ENCODE results near the gene MYO7B. TPM values are rescaled to one million over a fixed set of nuclear protein-coding genes. Genes with fewer than 3 reads are reported as not detected.
A peak's percentile ranks its signal among the peaks of the same experiment; 100 is the strongest.

Gene MYO7B
- total RNA-seq, 4 donors from 2014 or later, result 0.30 to 0.78 TPM; not detected in 2

DNA sequence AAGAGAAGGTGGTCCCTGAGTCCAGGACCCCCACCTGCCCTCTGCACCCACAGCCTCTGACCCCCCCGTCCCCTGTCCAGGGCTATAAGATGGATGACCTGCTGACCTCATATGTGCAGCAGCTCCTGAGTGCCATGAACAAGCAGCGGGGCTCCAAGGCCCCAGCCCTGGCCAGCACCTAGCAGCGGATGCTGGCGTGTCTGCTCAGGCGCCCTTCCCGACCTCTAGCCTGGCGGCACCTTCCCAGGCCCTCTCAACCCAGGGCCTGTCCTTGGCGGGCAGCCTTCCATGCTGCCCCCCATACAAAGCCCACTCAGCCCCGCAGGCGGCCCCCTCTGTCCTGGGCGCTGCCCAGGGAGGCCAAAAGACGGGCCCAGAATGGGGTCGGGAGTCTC, 101.8 kb downstream of the MYO7B start:
- WGBS, 2 donors, result 14 to 42% methylated on average over 6 to 8 of the region's 13 CpGs
- H3K4me3 ChIP-seq, result no peak overlapping the region
- no peaks in the 10 kb centered on the region for H3K9me3 ChIP-seq
- DNase-seq (ENCODE audit: low spot score in 2 of 2), result no peak
- peak overlapping the region; percentile 61 to 92 (median 80) for H3K27ac ChIP-seq
- peaks cover 0 to 23% (median 0%) of the 10 kb centered on the region in 3 donors for H3K36me3 ChIP-seq
- TF ChIP-seq, protein P1, sequence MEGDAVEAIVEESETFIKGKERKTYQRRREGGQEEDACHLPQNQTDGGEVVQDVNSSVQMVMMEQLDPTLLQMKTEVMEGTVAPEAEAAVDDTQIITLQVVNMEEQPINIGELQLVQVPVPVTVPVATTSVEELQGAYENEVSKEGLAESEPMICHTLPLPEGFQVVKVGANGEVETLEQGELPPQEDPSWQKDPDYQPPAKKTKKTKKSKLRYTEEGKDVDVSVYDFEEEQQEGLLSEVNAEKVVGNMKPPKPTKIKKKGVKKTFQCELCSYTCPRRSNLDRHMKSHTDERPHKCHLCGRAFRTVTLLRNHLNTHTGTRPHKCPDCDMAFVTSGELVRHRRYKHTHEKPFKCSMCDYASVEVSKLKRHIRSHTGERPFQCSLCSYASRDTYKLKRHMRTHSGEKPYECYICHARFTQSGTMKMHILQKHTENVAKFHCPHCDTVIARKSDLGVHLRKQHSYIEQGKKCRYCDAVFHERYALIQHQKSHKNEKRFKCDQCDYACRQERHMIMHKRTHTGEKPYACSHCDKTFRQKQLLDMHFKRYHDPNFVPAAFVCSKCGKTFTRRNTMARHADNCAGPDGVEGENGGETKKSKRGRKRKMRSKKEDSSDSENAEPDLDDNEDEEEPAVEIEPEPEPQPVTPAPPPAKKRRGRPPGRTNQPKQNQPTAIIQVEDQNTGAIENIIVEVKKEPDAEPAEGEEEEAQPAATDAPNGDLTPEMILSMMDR (IDR thresholded peaks at IDR 0.05), result no peak
- TF ChIP-seq POLR2A (IDR thresholded peaks at IDR 0.05) (no peak), EP300 (IDR thresholded peaks at IDR 0.05) (no peak)
- peaks cover 0 to 69% (median 52%) of the 10 kb centered on the region in 4 donors for H3K4me1 ChIP-seq
- H3K27me3 ChIP-seq, result no peaks in the 10 kb centered on the region

DNA sequence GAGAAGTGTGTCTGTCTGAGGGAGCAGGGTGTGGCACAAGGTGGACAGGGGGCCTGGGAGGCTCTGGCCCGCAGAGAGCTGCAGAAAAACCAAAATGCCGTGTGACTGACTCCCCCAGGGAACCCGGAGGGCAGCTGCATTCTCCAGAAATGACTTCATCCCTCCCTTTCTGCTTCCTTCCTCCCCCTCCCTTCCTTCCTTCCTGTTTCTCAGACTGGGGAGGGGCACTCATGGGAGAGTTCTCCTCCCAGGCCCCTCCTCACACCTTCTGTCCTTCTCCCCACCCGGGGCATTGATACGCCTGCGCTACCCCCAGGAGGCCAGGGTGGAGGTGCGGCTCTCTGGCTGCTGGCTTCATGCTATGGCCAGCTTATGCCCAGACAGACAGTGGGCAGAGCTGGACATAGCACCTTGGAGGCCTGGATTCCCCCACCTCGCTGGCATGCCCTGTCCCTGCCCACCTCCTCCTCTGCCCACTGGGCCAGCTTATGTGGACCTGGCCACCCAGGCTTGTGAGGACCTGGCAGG, 102.3 kb downstream of the MYO7B start:
- peak overlapping the region; percentile 61 to 92 (median 80) for H3K27ac ChIP-seq
- H3K9me3 ChIP-seq, result no peaks in the 10 kb centered on the region
- TF ChIP-seq EP300 (IDR thresholded peaks at IDR 0.05) (peak in 1 of 2 donors; percentile 58), POLR2A (IDR thresholded peaks at IDR 0.05) (no peak)
- no peak overlapping the region for H3K4me3 ChIP-seq
- WGBS, 2 donors, result 10 to 28% methylated on average over 8 of the region's 8 CpGs
- H3K27me3 ChIP-seq, result no peaks in the 10 kb centered on the region
- peaks cover 0 to 23% (median 0%) of the 10 kb centered on the region in 3 donors for H3K36me3 ChIP-seq
- peaks cover 0 to 70% (median 49%) of the 10 kb centered on the region in 4 donors for H3K4me1 ChIP-seq
- no peak for DNase-seq (ENCODE audit: low spot score in 2 of 2)

DNA sequence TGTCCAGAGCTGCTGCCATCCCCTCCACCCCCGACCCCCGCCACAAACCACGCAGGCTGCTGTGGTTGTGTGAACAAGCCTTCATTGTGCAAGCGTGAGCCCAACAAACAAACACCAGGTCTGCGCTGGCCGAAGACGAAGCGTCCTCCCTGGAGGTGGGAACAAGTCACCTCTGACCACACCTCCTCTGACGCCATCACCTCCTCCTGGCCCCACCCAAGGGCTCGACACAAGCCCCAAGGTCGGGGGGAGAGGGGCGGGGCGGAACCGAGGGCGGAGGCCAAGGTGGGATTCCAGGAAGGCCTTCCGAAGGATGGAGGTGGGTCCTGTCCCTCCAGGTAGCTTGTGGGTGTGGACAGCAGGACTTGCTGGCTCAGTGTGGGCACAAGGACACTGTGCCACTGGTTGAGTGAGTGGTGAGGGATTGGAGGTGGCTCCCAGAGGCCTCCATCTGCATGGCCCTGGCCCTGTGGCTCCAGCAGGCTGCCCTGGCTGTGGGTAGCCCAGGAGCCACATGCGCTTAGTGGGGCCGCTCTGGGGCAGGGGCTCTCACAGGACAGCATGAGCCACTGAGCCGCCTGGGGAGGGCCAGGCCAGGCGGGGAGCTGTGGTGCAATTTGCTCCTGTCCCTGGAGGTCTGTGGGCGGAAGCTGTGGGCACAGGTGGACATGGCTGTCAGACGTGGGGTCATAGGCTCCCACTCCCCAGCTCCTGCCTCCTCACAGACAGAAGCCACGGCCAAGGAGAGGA, 103.1 kb downstream of the MYO7B start:
- Histone ChIP-seq H3K4me1 (peaks cover 0 to 70% (median 43%) of the 10 kb centered on the region in 4 donors), H3K27me3 (no peaks in the 10 kb centered on the region), H3K27ac (peak overlapping the region; percentile 61 to 92 (median 80)), H3K36me3 (peaks cover 0 to 23% (median 0%) of the 10 kb centered on the region in 3 donors), H3K9me3 (no peaks in the 10 kb centered on the region), H3K4me3 (no peak overlapping the region)
- peak in 1 of 2 donors; percentile 1 for TF ChIP-seq POLR2A (IDR thresholded peaks at IDR 0.05)
- TF ChIP-seq, protein P1 (IDR thresholded peaks at IDR 0.05), result no peak
- WGBS, 2 donors, result 55 to 65% methylated on average over 21 to 23 of the region's 23 CpGs
- DNase-seq (ENCODE audit: low spot score in 2 of 2), result no peak

DNA sequence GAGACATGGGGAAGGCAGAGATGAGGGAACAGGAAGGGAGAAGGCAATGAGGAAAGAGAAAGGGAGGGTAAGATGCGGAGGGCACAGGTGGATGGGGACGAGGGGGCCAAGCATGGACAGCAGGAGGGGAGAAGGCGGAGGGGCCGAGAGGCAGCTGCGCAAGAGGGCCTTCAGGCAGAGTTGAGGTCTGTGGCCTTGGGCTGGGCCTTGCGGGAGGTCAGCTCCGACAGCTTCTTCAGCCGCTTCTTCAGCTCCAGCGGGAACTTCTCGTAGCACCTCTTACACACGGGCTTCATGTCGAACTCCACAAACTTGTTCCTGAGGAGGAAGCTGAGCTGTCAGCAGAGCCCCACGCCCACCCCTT, 103.6 kb downstream of the MYO7B start:
- H3K4me1 ChIP-seq, result peaks cover 0 to 70% (median 37%) of the 10 kb centered on the region in 4 donors
- TF ChIP-seq POLR2A (IDR thresholded peaks at IDR 0.05) (no peak), EP300 (IDR thresholded peaks at IDR 0.05) (no peak)
- TF ChIP-seq, protein P1 (IDR thresholded peaks at IDR 0.05), result no peak
- H3K9me3 ChIP-seq, result no peaks in the 10 kb centered on the region
- no peak overlapping the region for H3K4me3 ChIP-seq
- 92% methylated on average over 13 of the region's 13 CpGs for WGBS, 2 donors
- DNase-seq (ENCODE audit: low spot score in 2 of 2), result no peak
- peaks cover 0 to 23% (median 0%) of the 10 kb centered on the region in 3 donors for H3K36me3 ChIP-seq
- H3K27ac ChIP-seq, result peak overlapping the region; percentile 61 to 92 (median 80)
- H3K27me3 ChIP-seq, result no peaks in the 10 kb centered on the region

DNA sequence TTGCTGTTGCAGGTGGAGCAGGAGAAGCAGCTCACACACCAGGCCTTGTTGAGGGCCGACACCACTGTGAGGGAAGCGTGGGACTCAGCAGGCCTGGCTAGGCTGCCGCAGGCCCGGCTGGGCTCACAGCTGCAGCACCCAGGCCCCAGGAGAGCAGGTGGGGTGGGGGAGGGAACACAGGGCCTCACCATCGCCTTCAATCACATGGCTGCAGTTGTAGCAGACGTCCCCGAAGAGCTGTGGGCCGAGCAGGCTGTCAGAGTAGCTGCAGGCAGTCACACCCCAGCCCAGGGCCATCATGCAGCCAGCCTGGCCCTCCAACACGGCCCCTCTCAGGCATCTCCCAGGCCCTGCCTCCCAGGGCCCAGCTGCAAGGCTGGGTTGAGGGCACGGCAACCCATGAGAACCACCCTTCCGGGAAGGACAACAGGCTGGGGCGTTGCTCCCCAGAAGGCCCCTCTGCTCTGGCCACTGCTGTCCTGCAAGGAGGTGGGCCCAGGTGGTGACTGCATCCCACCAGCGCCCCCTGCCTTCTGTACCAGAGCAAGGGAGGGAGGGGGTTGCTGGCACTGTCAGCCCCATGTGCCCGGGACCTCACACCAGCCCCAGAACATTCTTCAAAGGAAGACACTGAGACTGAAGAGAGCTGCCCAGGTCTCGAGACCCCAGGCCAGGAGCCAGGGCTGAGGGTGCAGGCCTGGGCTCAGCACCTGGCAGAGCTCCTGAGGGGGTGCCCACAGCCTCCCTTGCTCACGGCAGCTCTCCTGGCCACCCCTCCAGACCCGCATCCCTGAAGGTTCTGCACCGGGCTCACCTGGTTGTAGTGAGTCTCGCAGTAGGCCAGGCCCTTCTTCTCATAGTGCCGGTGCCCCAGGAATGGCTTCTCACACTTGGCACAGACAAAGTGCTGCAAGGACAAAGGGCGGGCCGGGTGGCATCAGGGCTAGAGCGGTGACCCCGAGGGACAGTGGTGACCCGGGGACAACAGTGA, 104.9 kb downstream of the MYO7B start:
- WGBS, 2 donors, result 58 to 77% methylated on average over 20 of the region's 25 CpGs
- H3K27ac ChIP-seq, result peak overlapping the region; percentile 48 to 92 (median 80)

More for the DNA sequence above, 104.9 kb downstream of the MYO7B start:
- no peak for DNase-seq (ENCODE audit: low spot score in 2 of 2)
- no peaks in the 10 kb centered on the region for H3K27me3 ChIP-seq
- peaks cover 0 to 71% (median 33%) of the 10 kb centered on the region in 4 donors for H3K4me1 ChIP-seq
- TF ChIP-seq, protein P1 (IDR thresholded peaks at IDR 0.05), result no peak
- TF ChIP-seq POLR2A (IDR thresholded peaks at IDR 0.05) (no peak), EP300 (IDR thresholded peaks at IDR 0.05) (no peak)
- peaks cover 0 to 23% (median 0%) of the 10 kb centered on the region in 3 donors for H3K36me3 ChIP-seq
- H3K4me3 ChIP-seq, result no peak overlapping the region
- no peaks in the 10 kb centered on the region for H3K9me3 ChIP-seq

Data from tibial nerve (tissue), 4 donors.